ENCODE results near the gene SEC22B.
"Not testable (repeated sequence)": the region's sequence is repeated elsewhere in the genome, so short reads cannot be mapped to it uniquely, and the experiment has no call there.

GRCh38 chr1:120109656-120110055 lies 66.7 kb downstream of the SEC22B start:
- TF ChIP-seq CTCF, EZH2, EZH2phosphoT487 (IDR thresholded peaks at IDR 0.05): not testable (repeated sequence)
